Measurements from ENCODE around the gene PLEKHM3.

Gene PLEKHM3

DNA sequence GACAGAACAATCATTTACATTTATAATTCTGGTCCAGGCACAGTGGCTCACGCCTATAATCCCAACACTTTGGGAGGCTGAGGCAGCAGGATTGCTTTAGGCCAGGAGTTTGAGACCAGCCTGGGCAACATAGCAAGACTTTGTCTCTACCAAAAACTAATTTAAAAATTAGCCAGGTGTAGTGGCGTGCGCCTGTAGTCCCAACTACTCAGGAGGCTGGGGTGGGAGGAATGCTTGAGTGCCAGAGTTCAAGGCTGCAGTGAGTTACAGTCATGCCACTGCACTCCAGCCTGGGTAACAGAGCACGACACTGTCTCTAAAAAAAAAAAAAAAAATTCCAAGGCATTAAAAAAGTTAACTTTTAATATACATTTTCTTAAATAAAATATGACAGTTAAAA is 88.1 kb downstream of the PLEKHM3 start:
- TF ChIP-seq GATA2 (IDR thresholded peaks at IDR 0.05; ENCODE audit: low read depth, low read length) (no peak), GATA3 (IDR thresholded peaks at IDR 0.05; ENCODE audit: low read depth, low read length) (no peak)

DNA sequence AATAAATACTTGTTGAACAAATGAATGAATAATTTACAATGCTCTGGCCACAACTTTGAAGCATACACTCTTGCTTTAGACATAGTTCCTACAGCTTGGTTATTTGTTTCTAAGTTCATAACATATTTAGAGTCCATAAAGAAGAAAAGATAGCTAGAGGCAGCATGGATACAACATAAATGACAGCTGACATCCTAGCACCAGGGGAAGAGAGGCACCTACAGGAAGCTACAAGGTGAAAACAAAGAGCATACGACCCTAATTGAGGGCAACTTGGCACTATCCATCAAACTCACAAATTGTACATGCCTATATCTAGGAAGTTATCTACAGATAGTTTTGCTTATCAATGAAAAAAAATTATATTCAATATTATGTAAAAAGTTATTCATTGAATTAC is 88.9 kb downstream of the PLEKHM3 start:
- no peak for TF ChIP-seq GATA2 (IDR thresholded peaks at IDR 0.05; ENCODE audit: low read depth, low read length)
- TF ChIP-seq GATA3 (IDR thresholded peaks at IDR 0.05; ENCODE audit: low read depth, low read length), result no peak

DNA sequence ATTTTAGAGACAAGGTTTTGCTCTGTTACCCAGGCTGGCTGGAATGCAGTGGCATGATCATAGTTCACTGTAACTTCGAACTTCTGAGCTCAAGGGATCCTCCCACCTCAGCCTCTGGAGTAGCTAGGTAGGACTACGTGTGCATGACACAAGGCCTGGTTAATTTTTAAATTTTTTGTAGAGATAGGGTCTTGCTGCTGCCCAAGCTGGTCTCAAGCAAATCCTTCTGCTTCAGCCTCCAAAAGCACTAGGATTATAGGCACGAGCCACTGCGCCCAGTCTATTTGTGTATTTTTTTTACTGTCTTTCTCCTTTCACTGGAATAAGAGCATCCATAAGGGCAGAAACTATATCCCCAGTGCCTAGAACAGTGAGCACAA is 89.3 kb downstream of the PLEKHM3 start:
- TF ChIP-seq GATA2 (IDR thresholded peaks at IDR 0.05; ENCODE audit: low read depth, low read length) (no peak), GATA3 (IDR thresholded peaks at IDR 0.05; ENCODE audit: low read depth, low read length) (no peak)

DNA sequence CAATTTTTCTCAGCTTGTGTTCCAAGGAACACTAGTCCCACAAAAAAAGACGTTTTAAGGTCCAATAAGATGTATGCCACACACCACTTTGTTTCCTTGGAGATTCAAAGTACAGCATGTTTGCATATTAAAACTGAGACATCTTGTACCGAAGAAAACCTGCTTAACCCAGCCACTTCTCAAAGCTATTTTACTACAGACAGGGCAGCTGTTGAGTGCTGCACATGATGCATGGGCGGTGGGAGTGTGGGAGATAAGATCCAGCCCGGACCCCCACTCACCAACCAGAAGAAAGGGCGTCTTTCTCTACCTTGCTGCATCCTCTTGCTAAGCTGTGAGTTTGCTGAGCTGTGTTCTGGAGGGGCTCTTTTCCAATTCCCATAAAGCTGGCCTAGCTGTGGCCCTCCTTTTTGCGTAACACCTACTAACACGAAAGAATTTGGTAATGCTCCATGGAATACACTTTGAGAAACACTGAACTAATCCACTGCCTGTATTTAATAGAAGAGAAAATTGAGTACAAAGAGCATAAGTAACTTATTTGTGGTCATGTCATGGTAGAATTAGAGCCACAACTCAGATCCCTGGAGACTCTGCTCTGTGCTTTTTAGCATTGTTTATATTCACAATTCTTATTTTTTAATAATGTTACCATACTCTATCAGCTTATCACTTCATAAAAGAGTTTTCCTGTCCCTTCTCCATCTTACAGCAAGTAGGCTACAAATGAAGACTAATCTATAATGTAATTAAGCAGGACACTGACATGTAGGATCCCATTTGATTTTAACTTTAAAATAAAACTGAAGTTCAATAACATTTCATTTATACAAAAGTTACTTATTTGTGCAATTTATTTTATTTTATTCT is 90.0 kb downstream of the PLEKHM3 start:
- TF ChIP-seq GATA3 (IDR thresholded peaks at IDR 0.05; ENCODE audit: low read depth, low read length), result no peak
- TF ChIP-seq GATA2 (IDR thresholded peaks at IDR 0.05; ENCODE audit: low read depth, low read length), result no peak

DNA sequence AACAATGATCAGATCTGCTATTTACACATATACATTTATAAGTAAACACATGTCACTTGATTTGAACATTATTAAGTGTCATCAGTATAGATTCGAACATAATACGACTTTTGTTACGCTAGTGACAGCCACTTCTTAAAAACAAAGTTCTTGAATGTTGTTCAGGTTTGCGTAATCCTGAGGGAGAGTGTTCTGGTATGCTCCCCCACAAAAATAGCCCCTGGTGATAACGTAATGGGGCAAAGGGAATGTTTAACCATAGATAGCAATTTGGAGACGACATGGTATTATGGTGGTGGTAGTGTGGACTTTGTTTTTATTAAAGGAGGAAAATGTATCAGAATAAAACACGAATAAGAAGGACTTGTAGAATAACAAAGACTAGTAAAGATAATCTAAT is 90.6 kb downstream of the PLEKHM3 start:
- TF ChIP-seq GATA3 (IDR thresholded peaks at IDR 0.05; ENCODE audit: low read depth, low read length) (no peak), GATA2 (IDR thresholded peaks at IDR 0.05; ENCODE audit: low read depth, low read length) (no peak)

DNA sequence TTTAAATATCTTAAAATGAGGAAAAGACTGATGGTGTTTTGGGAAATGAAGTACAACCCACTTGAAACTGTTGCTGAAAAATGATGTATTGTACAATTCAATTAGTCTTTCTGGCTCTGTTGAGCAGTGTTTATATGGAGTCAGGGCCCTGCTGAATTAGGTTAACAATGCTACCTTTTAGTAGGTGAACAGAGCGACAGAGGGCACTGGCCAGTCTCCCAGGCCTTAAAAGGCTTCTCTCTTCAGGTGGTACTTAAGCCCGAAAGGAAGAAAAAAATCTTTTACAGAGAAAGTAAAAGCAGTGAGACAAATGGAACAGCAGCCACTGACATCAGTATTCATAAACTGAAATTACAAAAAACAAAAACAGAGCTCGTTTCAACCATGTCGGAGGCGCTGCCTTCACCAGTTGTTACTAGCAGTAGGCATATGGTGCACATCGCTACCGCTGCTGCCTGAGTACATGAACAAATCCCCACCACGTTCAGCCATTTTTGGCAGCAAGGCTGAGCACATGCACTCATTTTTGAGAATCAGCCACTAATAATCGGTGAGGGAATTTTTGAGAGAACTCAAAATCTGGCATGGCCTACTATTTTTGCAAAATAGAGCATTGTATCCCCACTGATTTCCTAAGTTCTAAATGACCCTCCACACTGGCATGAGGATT is 91.8 kb downstream of the PLEKHM3 start:
- TF ChIP-seq GATA2 (IDR thresholded peaks at IDR 0.05; ENCODE audit: low read depth, low read length), result no peak
- TF ChIP-seq GATA3 (IDR thresholded peaks at IDR 0.05; ENCODE audit: low read depth, low read length), result no peak

DNA sequence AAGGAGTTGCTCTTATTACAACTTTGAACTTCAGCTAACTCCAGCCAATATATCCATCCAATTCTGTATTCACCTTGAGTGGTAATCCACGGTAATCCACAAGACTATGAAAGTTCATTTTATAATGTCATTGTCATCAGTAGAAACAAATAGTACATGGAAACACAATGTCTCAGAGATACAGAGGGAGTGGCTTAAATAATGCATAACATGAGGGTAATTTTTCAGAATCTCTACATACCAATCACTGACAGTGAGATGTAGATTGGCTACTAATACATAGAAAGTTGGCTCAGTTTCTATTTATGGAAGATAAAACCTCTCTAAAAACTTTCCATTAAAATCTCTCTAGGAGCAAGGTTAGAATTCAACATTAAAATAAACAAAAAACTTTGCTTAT is 93.2 kb downstream of the PLEKHM3 start:
- TF ChIP-seq GATA2 (IDR thresholded peaks at IDR 0.05; ENCODE audit: low read depth, low read length) (no peak), GATA3 (IDR thresholded peaks at IDR 0.05; ENCODE audit: low read depth, low read length) (no peak)

DNA sequence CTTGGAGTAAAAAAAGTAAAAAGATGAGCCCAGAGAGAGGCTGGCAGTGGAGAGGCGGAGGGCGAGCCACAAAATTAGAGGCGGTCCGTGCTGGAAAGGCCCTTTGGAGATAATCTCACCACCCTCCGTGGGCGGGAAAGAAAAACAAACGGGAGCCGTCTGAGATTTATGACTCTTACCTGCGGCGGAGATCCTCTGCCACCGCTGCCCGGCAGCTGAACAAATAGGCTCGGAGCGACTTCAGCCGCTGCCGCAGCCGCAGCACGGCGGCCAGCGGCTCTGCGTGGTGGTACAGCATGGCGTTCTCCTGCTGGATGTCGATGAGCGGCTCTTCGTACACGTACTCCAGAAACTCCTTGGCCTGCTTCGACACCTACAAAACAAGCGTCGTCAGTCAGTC is 94.6 kb downstream of the PLEKHM3 start:
- TF ChIP-seq GATA2 (IDR thresholded peaks at IDR 0.05; ENCODE audit: low read depth, low read length) (no peak), GATA3 (IDR thresholded peaks at IDR 0.05; ENCODE audit: low read depth, low read length) (no peak)

DNA sequence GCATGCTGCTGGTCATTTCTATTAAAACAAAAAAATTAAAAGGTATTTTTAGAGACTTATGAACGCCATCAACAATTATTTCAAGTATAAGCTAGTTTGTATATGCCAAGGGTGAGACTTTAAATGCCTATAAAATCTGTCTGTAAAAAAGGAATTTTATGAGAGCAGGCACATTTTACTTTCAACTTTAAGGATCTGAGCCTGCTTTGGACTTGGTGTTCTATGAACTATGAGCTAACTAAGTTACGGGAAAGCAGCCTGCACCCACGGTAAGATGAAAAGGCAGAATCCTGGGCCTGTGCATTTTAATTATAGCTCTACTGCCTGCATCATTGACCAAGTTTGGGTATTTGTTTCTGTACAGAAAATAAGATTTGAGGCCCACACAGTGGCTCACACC is 95.4 kb downstream of the PLEKHM3 start:
- TF ChIP-seq GATA2 (IDR thresholded peaks at IDR 0.05; ENCODE audit: low read depth, low read length) (no peak), GATA3 (IDR thresholded peaks at IDR 0.05; ENCODE audit: low read depth, low read length) (no peak)

DNA sequence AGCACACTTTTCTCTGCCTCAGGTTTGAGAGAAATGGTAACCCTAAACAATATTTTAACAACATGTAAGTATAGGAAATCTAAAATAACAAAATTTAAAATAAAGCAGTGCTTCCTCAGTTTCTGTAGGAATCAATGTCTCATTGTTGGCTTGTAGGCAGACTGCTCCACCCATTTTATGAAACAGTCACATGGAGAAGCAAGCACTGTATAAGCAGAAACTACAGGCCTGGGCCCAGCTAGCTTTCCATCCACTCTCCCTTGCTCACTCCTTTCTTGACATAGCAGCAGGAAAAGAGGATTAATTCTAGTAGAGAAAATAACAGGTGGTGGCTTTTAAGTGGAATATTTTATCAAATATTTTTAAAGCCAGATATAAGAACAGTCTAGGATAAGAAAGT is 97.2 kb downstream of the PLEKHM3 start:
- TF ChIP-seq GATA3 (IDR thresholded peaks at IDR 0.05; ENCODE audit: low read depth, low read length) (no peak), GATA2 (IDR thresholded peaks at IDR 0.05; ENCODE audit: low read depth, low read length) (no peak)

DNA sequence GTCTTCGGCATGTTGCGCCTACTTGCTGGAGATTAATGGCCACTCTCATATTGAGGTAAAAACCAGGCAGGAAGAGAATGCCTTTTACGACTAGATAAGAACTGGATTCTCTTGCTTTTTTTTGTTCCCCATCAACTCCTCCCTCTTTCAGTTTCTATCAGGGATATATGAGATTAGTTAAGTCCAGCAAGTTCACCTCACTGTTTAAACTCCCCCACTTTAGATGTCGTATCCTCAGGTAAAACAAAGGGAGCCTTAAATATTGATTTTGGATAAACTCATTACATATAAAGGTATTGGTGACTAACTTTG is 98.4 kb downstream of the PLEKHM3 start:
- TF ChIP-seq GATA3 (IDR thresholded peaks at IDR 0.05; ENCODE audit: low read depth, low read length) (no peak), GATA2 (IDR thresholded peaks at IDR 0.05; ENCODE audit: low read depth, low read length) (no peak)

DNA sequence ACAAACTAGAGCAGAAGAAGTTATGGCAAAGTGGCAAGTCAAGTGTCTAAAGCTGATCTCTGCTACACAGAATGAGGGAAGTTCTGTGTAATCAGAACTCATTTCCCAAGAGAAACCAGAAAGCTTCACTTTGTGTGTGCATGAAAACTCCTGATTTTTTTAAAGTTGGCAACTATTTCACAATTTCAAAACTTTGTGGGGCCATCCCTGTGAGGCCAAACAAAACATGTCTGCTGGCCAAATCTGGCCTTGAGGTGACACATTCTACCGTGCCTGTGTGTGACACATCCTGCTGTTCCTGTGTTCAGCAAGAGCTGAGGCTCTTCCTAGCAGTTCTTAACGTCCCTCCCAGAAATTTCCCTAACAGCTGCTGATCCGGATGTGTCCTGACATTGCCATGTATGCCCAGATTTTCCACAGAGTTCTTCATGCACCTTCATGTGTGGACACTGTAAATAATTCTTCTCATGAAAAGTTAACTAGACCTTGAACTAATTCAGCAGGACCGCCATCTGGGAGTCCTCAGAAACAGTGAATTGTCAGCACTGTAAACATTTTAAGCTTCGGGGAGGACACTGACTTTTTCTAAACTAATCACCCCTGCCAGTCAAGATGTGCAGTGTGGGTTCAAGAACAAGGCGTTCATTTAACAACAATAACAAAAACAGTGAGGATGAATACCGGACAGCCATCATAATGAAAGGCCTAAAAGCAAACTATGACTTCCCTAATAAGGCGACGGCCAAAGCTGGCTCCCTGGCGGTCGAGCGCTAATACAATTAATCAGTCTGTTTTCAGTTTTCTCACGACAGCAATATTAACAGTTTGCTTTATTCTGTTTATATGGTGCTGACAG is 99.0 kb downstream of the PLEKHM3 start:
- TF ChIP-seq GATA3 (IDR thresholded peaks at IDR 0.05; ENCODE audit: low read depth, low read length), result no peak
- TF ChIP-seq GATA2 (IDR thresholded peaks at IDR 0.05; ENCODE audit: low read depth, low read length), result no peak

DNA sequence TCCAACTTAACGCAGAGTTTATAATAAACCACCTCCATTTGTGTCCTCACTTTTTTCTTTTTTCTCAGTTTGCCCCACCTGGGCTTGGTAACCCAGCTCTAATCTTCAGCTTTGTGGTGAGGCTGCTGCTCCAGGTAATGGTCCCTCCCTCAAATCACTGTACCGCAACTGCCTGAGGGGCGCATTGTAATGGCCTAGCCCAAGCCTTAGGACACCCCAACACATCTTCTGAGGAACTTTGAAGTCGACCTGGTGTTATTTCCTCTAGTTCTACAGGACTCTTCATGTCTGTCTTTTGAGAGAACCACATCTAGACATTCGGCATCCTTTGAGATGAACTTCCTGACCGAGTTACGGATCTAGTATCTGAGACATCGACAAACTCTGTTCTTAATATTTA is 99.7 kb downstream of the PLEKHM3 start:
- TF ChIP-seq GATA3 (IDR thresholded peaks at IDR 0.05; ENCODE audit: low read depth, low read length) (no peak), GATA2 (IDR thresholded peaks at IDR 0.05; ENCODE audit: low read depth, low read length) (no peak)

DNA sequence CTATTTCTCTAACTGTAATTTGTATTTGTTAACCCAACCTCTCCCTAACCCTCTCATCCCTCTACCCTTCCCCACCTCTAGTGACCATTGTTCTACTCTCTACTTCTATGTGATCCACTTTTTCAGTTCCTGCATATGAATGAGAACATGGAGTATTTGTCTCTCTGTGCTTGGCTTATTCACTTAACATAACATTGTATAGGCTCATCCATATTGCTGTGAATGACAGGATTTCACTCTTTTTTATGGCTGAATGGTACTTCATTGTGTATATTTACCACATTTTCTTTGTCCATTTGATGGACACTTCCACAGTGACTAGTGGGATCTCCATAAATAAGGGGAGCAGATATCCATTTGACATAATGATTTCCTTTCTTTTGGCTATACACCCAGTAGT is 103.7 kb downstream of the PLEKHM3 start:
- no peak for TF ChIP-seq GATA3 (IDR thresholded peaks at IDR 0.05; ENCODE audit: low read depth, low read length)
- no peak for TF ChIP-seq GATA2 (IDR thresholded peaks at IDR 0.05; ENCODE audit: low read depth, low read length)
